GM12878 (cell line): ENCODE measurements around the gene SLC13A3. TPM values are rescaled to one million over a fixed set of nuclear protein-coding genes. Genes with fewer than 3 reads are reported as not detected.

Experiments
- ATAC-seq: fragments of 200-7000 bp; cut with Tn5 transposase; 3 replicates; pipeline ENCODE4 v1.9.1; 2020; ENCODE audit warnings: mild to moderate bottlenecking, moderate library complexity
- BruUV-seq: library from RNA; stranded (reverse); fragments of 400-500 nt; replicated peaks from 2 replicates; lab custom pipeline; 2021; lab: Mats Ljungman, UMichigan
- CTCF ChIA-PET: fragments of 300-600 bp; sonication (Branson Sonifier 250); formaldehyde crosslinking; extraction: SDS; loops from one replicate; lab custom pipeline; 2021; ENCODE audit warnings: inconsistent platforms; lab: Yijun Ruan, JAX
- POLR2A ChIA-PET: fragments of 350-600 bp; formaldehyde crosslinking; extraction: SDS; loops from one replicate; lab custom pipeline; 2021; ENCODE audit warnings: inconsistent platforms; lab: Charles Lee
- RAD21 ChIA-PET: fragments of 300-600 bp; sonication (Branson Sonifier 250); formaldehyde crosslinking; loops from one replicate; lab custom pipeline; 2023; ENCODE audit warnings: antibody characterized with exemption; ENCODE audit not compliant: unreplicated experiment; lab: Charles Lee
- SMC1A ChIA-PET: fragments of 300-600 bp; sonication (Branson Sonifier 250); formaldehyde crosslinking; loops from one replicate; lab custom pipeline; 2023; ENCODE audit not compliant: unreplicated experiment, uncharacterized antibody; lab: Charles Lee
- DNase-seq: peaks from one replicate; pipeline ENCODE4 v3.0.0-alpha.2; 2011; ENCODE audit warnings: low read depth, low spot score
- FAIRE-seq: peaks from 3 replicates; lab custom pipeline; 2011; peaks lifted over from hg19 to GRCh38; lab: Jason Lieb, UNC
- H2AFZ ChIP-seq: 2 replicates; pipeline ENCODE4 v1.6.0; 2011; ENCODE audit warnings: low read depth, low read length, control low read depth; ENCODE audit not compliant: control insufficient read depth
- H3K27ac ChIP-seq: 2 replicates; pipeline ENCODE4 v1.5.1; 2011; ENCODE audit warnings: control low read depth; ENCODE audit not compliant: control insufficient read depth, insufficient read depth
- H3K27me3 ChIP-seq, 2 experiments: replicated peaks in 1 of 2; 2 replicates each; pipeline versions ENCODE4 v1.6.0 to v1.6.1; 2011; ENCODE audit warnings: low read length in 1 of 2; ENCODE audit not compliant: control insufficient read depth in 2 of 2, insufficient read depth in 2 of 2
- H3K36me3 ChIP-seq, 2 experiments: 2 replicates each; pipeline ENCODE4 v1.5.1; 2011; ENCODE audit warnings: low read length in 1 of 2; ENCODE audit not compliant: control insufficient read depth in 2 of 2, insufficient read depth in 2 of 2
- H3K4me1 ChIP-seq: 2 replicates; pipeline ENCODE4 v1.6.1; 2011; ENCODE audit warnings: mild to moderate bottlenecking, low read length, moderate library complexity, mixed read lengths; ENCODE audit not compliant: control insufficient read depth, insufficient read depth
- H3K4me2 ChIP-seq: 2 replicates; pipeline ENCODE4 v1.6.0; 2011; ENCODE audit warnings: control low read depth; ENCODE audit not compliant: control insufficient read depth, insufficient read depth
- H3K4me3 ChIP-seq: fragments of 200-600 bp; sonication (generic); 2 replicates; pipeline ENCODE4 v1.5.1; 2016
- H3K79me2 ChIP-seq: 2 replicates; pipeline ENCODE4 v1.6.0; 2011; ENCODE audit warnings: low read length; ENCODE audit not compliant: control insufficient read depth, insufficient read depth
- H3K9ac ChIP-seq: 2 replicates; pipeline ENCODE4 v1.8.0; 2011; ENCODE audit warnings: low read length, control low read depth, mixed read lengths; ENCODE audit not compliant: control insufficient read depth, insufficient read depth
- H3K9me3 ChIP-seq: replicated peaks from 3 replicates; pipeline ENCODE4 v1.5.1; 2011; ENCODE audit warnings: mild to moderate bottlenecking, low read length; ENCODE audit not compliant: control insufficient read depth, insufficient read depth
- H4K20me1 ChIP-seq: 2 replicates; pipeline ENCODE4 v1.6.0; 2011; ENCODE audit not compliant: control insufficient read depth, insufficient read depth
- BHLHE40 ChIP-seq, 2 experiments: fragments of 450-650 bp in 1 of 2; IDR thresholded peaks; 2 replicates each; pipeline ENCODE4 v1.6.1; 2011 to 2017; ENCODE audit warnings: low read depth in 2 of 2, borderline replicate concordance in 1 of 2, improper control_type of control experiment in 1 of 2, low read length in 1 of 2, mild to moderate bottlenecking in 1 of 2
- HDAC6 ChIP-seq: fragments of 200-600 bp; sonication (generic); IDR thresholded peaks from one replicate; pipeline ENCODE4 v1.8.0; 2017; ENCODE audit warnings: antibody characterized with exemption; ENCODE audit not compliant: unreplicated experiment
- HDGF ChIP-seq: fragments of 450-650 bp; IDR thresholded peaks from 2 replicates; pipeline ENCODE4 v1.6.1; 2016; ENCODE audit warnings: antibody characterized with exemption
- KAT2A ChIP-seq: conservative IDR thresholded peaks from 2 replicates; pipeline ENCODE4 v1.6.1; 2011; ENCODE audit warnings: low read depth, low read length; ENCODE audit not compliant: control insufficient read depth
- MTA2 ChIP-seq: fragments of 450-650 bp; IDR thresholded peaks from 2 replicates; pipeline ENCODE4 v1.6.1; 2016; ENCODE audit warnings: low read depth, mild to moderate bottlenecking, moderate library complexity
- RAD51 ChIP-seq: fragments of 450-650 bp; IDR thresholded peaks from 2 replicates; pipeline ENCODE4 v1.6.1; 2016; ENCODE audit warnings: moderate library complexity, mild to moderate bottlenecking, inconsistent platforms
- WRNIP1 ChIP-seq: IDR thresholded peaks from 2 replicates; pipeline ENCODE4 v1.6.1; 2011; ENCODE audit warnings: low read depth, low read length, improper control_type of control experiment, borderline replicate concordance
- ZNF274 ChIP-seq: IDR thresholded peaks from one replicate; pipeline ENCODE4 v1.8.0; 2011; ENCODE audit not compliant: insufficient read length, insufficient read depth
- WGBS: methylation state at CpG from one replicate; pipeline ENCODE4 v1.1.6; 2016; ENCODE audit warnings: low lambda C conversion rate; ENCODE audit not compliant: insufficient replicate concordance, insufficient coverage; ENCODE audit errors: missing lambda C conversion rate; 5-methylcytosine and 5-hydroxymethylcytosine counted together
- in situ Hi-C: fragments of 300-500 bp; cut with MboI; formaldehyde crosslinking; loops from 9 replicates; pipeline ENCODE4 v1.14.3; 2018; ENCODE audit warnings: mixed read lengths
- intact Hi-C: fragments of 100-400 bp; cut with micrococcal nuclease; formaldehyde crosslinking; loops from one replicate; pipeline ENCODE4 v1.14.2; 2022; ENCODE audit not compliant: unreplicated experiment
- polyA plus RNA-seq, 11 experiments: library from polyadenylated mRNA; depleted of rRNA in 4 of 11; unstranded in 6 of 11; stranded (reverse) in 5 of 11; fragments of >200 nt; fragmentation: Nextera tagmentation in 4 of 11; fragmentation: Illumina TruSeq in 1 of 11; extraction: Ambion mirVana in 4 of 11; extraction: Trizol in 1 of 11; gene quantifications; 1 replicate in 1 of 11; 2 replicates in 10 of 11; pipeline versions ENCODE4 v1.2.1 to v1.2.3, GENCODE V29; 2011 to 2016; ENCODE audit warnings: inconsistent platforms in 2 of 11, missing spikeins in 2 of 11, low read depth in 1 of 11
- total RNA-seq, 4 experiments: library from RNA; depleted of rRNA in 3 of 4; stranded (reverse); fragments of >200 nt in 3 of 4; fragmentation: Illumina TruSeq in 1 of 4; extraction: Trizol in 1 of 4; gene quantifications; 2 replicates each; pipeline versions ENCODE4 v1.2.1 to v1.2.3, GENCODE V29; 2013 to 2021
- TF ChIP-seq, protein P1 (sequence below): fragments of 450-650 bp; IDR thresholded peaks from 2 replicates; pipeline ENCODE4 v1.6.1; 2017; ENCODE audit warnings: low read depth, mild to moderate bottlenecking, moderate library complexity
- TF ChIP-seq, protein P2 (sequence below): IDR thresholded peaks from 2 replicates; pipeline ENCODE4 v1.6.1; 2011; ENCODE audit warnings: borderline replicate concordance, low read depth, mild to moderate bottlenecking, moderate library complexity, low read length; ENCODE audit not compliant: insufficient read depth, poor library complexity, severe bottlenecking
- TF ChIP-seq, protein P3 (sequence below): fragments of 450-650 bp; formaldehyde crosslinking; IDR thresholded peaks from 2 replicates; pipeline ENCODE4 v1.4.0; 2020; ENCODE audit warnings: mild to moderate bottlenecking, moderate library complexity

SLC13A3 gene
- total and polyA plus RNA-seq, 10 of the 15 experiments (the other 5 are each of a cell fraction or from before 2014, with no cell fraction given), result 0.03 to 0.76 (median 0.07) TPM; not detected in 4

DNA sequence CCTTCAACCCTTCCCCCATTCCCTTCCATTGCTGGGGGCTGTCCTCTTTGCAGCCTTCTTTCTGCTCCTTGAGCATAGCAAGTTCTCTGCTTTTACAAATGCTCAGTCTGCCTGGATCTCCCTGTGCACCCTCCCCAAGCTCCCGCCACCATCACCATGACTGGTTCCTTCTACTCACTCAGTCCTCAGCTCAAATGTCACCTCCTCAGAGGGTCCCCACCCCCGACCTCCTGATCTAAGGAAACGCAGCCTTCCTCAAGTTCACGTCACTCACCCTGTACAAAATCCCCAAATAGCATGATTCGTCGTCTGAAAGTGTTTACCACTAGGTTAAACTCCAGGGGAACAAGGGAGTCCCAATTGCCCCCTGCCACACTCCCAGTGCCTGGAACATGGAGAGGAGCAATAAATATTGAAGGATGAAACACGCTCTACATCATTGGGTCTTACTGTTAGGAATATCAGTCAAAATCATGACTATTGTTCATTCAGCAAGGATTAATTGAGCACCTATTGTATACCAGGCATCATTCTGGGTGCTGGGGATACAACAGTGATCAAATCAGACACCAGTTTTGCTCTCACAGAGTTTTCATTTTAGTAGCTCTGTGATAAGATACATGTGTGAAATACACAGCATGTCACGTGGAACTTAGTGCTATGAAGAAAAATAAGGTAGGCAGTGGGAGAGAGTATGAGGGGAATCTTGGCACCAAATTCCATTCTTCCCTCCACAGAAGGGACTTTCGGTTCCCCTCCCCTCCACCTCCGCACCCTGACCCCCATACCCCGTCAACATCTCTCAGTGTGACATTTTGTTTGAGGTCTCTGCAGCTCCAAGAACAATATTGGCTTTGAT lies 22.4 kb upstream of the SLC13A3 start (continued):
- TF ChIP-seq, protein P1, sequence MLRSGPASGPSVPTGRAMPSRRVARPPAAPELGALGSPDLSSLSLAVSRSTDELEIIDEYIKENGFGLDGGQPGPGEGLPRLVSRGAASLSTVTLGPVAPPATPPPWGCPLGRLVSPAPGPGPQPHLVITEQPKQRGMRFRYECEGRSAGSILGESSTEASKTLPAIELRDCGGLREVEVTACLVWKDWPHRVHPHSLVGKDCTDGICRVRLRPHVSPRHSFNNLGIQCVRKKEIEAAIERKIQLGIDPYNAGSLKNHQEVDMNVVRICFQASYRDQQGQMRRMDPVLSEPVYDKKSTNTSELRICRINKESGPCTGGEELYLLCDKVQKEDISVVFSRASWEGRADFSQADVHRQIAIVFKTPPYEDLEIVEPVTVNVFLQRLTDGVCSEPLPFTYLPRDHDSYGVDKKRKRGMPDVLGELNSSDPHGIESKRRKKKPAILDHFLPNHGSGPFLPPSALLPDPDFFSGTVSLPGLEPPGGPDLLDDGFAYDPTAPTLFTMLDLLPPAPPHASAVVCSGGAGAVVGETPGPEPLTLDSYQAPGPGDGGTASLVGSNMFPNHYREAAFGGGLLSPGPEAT, result no peak
- TF ChIP-seq, all 136 proteins: peak for 0

DNA sequence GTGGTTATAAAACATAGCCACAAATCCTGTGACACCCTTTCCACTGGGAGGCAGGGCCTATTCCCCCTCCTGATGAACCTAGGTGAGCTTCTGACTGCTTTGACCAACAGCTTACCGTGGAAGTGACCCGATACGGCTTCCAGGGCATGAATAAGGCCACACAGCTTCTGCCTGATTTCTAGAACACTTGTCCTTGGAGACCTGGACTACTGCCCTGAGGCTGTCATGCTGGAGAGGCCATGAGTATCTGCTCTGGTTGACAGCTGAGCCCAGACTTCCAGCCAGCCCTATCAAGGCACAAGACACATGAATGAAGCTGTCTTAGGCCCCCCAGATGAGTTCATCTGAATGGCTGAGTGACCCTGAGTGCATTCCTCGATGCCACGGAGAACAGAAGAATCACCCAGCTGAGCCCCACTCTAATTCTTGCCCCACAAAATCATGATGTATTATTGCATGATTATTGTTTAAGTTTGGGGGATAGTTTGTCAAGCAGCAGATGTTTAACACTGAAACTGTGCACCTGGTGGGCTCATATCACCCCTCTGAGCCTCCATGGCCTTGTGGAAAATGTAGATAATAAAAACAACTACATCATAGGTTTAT lies 21.4 kb upstream of the SLC13A3 start:
- ATAC-seq, result no peak
- Histone ChIP-seq H3K36me3 (no peaks in the 10 kb centered on the region), H3K9me3 (no peaks in the 10 kb centered on the region; the same call in 2 of the 3 replicates), H3K27ac (no peak overlapping the region), H2AFZ (no peak overlapping the region), H4K20me1 (no peaks in the 10 kb centered on the region), H3K27me3 (no peaks in the 10 kb centered on the region), H3K4me1 (no peaks in the 10 kb centered on the region), H3K4me3 (no peak overlapping the region), H3K79me2 (no peaks in the 10 kb centered on the region), H3K4me2 (no peak overlapping the region), H3K9ac (no peak overlapping the region)
- ChIA-PET CTCF (interaction anchor here (1.3 kb wide), 1 partner anchor 122 kb away, joined by 3 read pairs; the partner anchor contains the start of gene OCSTAMP), POLR2A (interaction anchor here (0.5 kb wide), 1 partner anchor 351 kb away, joined by 3 read pairs; no protein-coding TSS in a partner anchor), SMC1A (no interaction called here), RAD21 (no interaction called here)
- 46% methylated on average over 5 of the region's 5 CpGs for WGBS
- DNase-seq, result no peak
- FAIRE-seq, result no peak
- intact Hi-C loops (no loop called here), in situ Hi-C loops (no loop called here)
- BruUV-seq, result no TSS peak
- no peak for TF ChIP-seq KAT2A
- no peak for TF ChIP-seq RAD51
- TF ChIP-seq ZNF274, result no peak
- TF ChIP-seq, protein P2, sequence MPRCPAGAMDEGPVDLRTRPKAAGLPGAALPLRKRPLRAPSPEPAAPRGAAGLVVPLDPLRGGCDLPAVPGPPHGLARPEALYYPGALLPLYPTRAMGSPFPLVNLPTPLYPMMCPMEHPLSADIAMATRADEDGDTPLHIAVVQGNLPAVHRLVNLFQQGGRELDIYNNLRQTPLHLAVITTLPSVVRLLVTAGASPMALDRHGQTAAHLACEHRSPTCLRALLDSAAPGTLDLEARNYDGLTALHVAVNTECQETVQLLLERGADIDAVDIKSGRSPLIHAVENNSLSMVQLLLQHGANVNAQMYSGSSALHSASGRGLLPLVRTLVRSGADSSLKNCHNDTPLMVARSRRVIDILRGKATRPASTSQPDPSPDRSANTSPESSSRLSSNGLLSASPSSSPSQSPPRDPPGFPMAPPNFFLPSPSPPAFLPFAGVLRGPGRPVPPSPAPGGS, result no peak
- no peak for TF ChIP-seq MTA2
- TF ChIP-seq, protein P3, sequence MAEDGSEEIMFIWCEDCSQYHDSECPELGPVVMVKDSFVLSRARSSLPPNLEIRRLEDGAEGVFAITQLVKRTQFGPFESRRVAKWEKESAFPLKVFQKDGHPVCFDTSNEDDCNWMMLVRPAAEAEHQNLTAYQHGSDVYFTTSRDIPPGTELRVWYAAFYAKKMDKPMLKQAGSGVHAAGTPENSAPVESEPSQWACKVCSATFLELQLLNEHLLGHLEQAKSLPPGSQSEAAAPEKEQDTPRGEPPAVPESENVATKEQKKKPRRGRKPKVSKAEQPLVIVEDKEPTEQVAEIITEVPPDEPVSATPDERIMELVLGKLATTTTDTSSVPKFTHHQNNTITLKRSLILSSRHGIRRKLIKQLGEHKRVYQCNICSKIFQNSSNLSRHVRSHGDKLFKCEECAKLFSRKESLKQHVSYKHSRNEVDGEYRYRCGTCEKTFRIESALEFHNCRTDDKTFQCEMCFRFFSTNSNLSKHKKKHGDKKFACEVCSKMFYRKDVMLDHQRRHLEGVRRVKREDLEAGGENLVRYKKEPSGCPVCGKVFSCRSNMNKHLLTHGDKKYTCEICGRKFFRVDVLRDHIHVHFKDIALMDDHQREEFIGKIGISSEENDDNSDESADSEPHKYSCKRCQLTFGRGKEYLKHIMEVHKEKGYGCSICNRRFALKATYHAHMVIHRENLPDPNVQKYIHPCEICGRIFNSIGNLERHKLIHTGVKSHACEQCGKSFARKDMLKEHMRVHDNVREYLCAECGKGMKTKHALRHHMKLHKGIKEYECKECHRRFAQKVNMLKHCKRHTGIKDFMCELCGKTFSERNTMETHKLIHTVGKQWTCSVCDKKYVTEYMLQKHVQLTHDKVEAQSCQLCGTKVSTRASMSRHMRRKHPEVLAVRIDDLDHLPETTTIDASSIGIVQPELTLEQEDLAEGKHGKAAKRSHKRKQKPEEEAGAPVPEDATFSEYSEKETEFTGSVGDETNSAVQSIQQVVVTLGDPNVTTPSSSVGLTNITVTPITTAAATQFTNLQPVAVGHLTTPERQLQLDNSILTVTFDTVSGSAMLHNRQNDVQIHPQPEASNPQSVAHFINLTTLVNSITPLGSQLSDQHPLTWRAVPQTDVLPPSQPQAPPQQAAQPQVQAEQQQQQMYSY (CRISPR knock-in tag), result no peak
- no peak for TF ChIP-seq HDAC6
- no peak for TF ChIP-seq WRNIP1
- no peak for TF ChIP-seq BHLHE40 (IDR thresholded peaks at IDR 0.05; ENCODE audit: borderline replicate concordance in 1 of 2, low read depth in 2 of 2, low read length in 1 of 2)
- TF ChIP-seq HDGF, result no peak
